GM18511 (cell line): ENCODE results near the gene EFCAB14.
"Not testable (repeated sequence)": the region's sequence is repeated elsewhere in the genome, so short reads cannot be mapped to it uniquely, and the experiment has no call there.

Source experiments
- ATAC-seq: cut with Tn5 transposase; IDR thresholded peaks from one replicate; pipeline ENCODE4 v1.9.1; 2021; ENCODE audit warnings: mild to moderate bottlenecking, moderate library complexity; ENCODE audit not compliant: unreplicated experiment

EFCAB14 gene

GRCh38 chr1:46724991-46725735, 6.2 kb upstream of the EFCAB14 start:
- ATAC-seq = peak; percentile 97

- no peak for ATAC-seq
These were observed 5.0 kb upstream of the EFCAB14 start for GRCh38 chr1:46723901-46724300.

GRCh38 chr1:46721686-46722205, 2.8 kb upstream of the EFCAB14 start:
- ATAC-seq = no peak

GRCh38 chr1:46721204-46721603, 2.3 kb upstream of the EFCAB14 start:
- no peak for ATAC-seq

- not testable (repeated sequence) for ATAC-seq
These were observed 1.4 kb upstream of the EFCAB14 start for GRCh38 chr1:46720319-46720718.

GRCh38 chr1:46719689-46720088, 775 bp upstream of the EFCAB14 start:
- ATAC-seq = no peak

GRCh38 chr1:46718340-46718726, 581 bp downstream of the EFCAB14 start:
- ATAC-seq = peak; percentile 19

GRCh38 chr1:46717654-46718053, 1.3 kb downstream of the EFCAB14 start:
- no peak for ATAC-seq

- no peak for ATAC-seq
These were observed 3.9 kb downstream of the EFCAB14 start for GRCh38 chr1:46714976-46715375.

GRCh38 chr1:46708121-46708520, 10.8 kb downstream of the EFCAB14 start:
- no peak for ATAC-seq

- ATAC-seq = no peak
These were observed 13.5 kb downstream of the EFCAB14 start for GRCh38 chr1:46705408-46705807.

GRCh38 chr1:46703927-46704641, 14.8 kb downstream of the EFCAB14 start:
- no peak for ATAC-seq

GRCh38 chr1:46699666-46700065, 19.2 kb downstream of the EFCAB14 start:
- no peak for ATAC-seq

- no peak for ATAC-seq
These were observed 21.9 kb downstream of the EFCAB14 start for GRCh38 chr1:46697053-46697452.

GRCh38 chr1:46694676-46695075, 24.2 kb downstream of the EFCAB14 start:
- not testable (repeated sequence) for ATAC-seq

- no peak for ATAC-seq
These were observed 25.8 kb downstream of the EFCAB14 start for GRCh38 chr1:46692811-46693770.

- ATAC-seq = no peak
These were observed 26.7 kb downstream of the EFCAB14 start for GRCh38 chr1:46691997-46692790.

GRCh38 chr1:46690931-46691421, 27.9 kb downstream of the EFCAB14 start:
- ATAC-seq = no peak

- ATAC-seq = no peak
These were observed 29.0 kb downstream of the EFCAB14 start for GRCh38 chr1:46689897-46690296.

- ATAC-seq = no peak
These were observed 29.6 kb downstream of the EFCAB14 start for GRCh38 chr1:46689356-46689755.
